ENCODE results near the gene KDF1.

- TF ChIP-seq EZH2 (IDR thresholded peaks at IDR 0.05; ENCODE audit: borderline replicate concordance, low read depth, low read length, severe bottlenecking) = no peak
- TF ChIP-seq FOS (IDR thresholded peaks at IDR 0.05; ENCODE audit: borderline replicate concordance, insufficient read depth, low read length) = no peak
- no peak for TF ChIP-seq CTCF (IDR thresholded peaks at IDR 0.05; ENCODE audit: extremely low read depth in 1 of 2, insufficient read depth in 1 of 2, low read depth in 1 of 2, low read length in 2 of 2)
- no peak for TF ChIP-seq POLR2A (IDR thresholded peaks at IDR 0.05; ENCODE audit: low read depth, low read length)
- no peak for TF ChIP-seq MAX (IDR thresholded peaks at IDR 0.05; ENCODE audit: insufficient read depth, insufficient read length)
- no peak for TF ChIP-seq GATA2 (IDR thresholded peaks at IDR 0.05; ENCODE audit: insufficient read depth, insufficient read length, low read depth, low read length)
- TF ChIP-seq MYC (IDR thresholded peaks at IDR 0.05; ENCODE audit: low read depth, low read length) = no peak
- no peak for TF ChIP-seq POLR2AphosphoS5 (IDR thresholded peaks at IDR 0.05; ENCODE audit: insufficient read depth, low read depth, low read length)
Observed at GRCh38 chr1:27001570-27002360, 41.5 kb upstream of the KDF1 start.

Data from endothelial cell of umbilical vein (primary cell).